ENCODE results near the gene BRD1.

The BRD1 gene

GRCh38 chr22:49800408-49801238 lies 27.1 kb downstream of the BRD1 start:
- DNase-seq, result no peak

GRCh38 chr22:49799431-49800075 lies 28.1 kb downstream of the BRD1 start:
- DNase-seq, result no peak

- DNase-seq, result no peak
These were observed 29.1 kb downstream of the BRD1 start for GRCh38 chr22:49798486-49799151.

GRCh38 chr22:49797706-49798105 lies 30.0 kb downstream of the BRD1 start:
- DNase-seq, result no peak

- no peak for DNase-seq
These were observed 30.9 kb downstream of the BRD1 start for GRCh38 chr22:49796596-49797270.

- no peak for DNase-seq
These were observed 32.2 kb downstream of the BRD1 start for GRCh38 chr22:49795521-49795920.

- DNase-seq, result no peak
These were observed 33.8 kb downstream of the BRD1 start for GRCh38 chr22:49793871-49794270.

GRCh38 chr22:49793296-49793695 lies 34.4 kb downstream of the BRD1 start:
- no peak for DNase-seq

- DNase-seq, result no peak
These were observed 35.6 kb downstream of the BRD1 start for GRCh38 chr22:49792107-49792506.

- DNase-seq, result no peak
These were observed 36.0 kb downstream of the BRD1 start for GRCh38 chr22:49791682-49792081.

GRCh38 chr22:49790912-49791311 lies 36.8 kb downstream of the BRD1 start:
- no peak for DNase-seq

GRCh38 chr22:49789289-49790141 lies 38.2 kb downstream of the BRD1 start:
- no peak for DNase-seq

- DNase-seq, result no peak
These were observed 39.2 kb downstream of the BRD1 start for GRCh38 chr22:49788504-49788903.

GRCh38 chr22:49787861-49788260 lies 39.8 kb downstream of the BRD1 start:
- DNase-seq, result no peak

GRCh38 chr22:49786976-49787706 lies 40.5 kb downstream of the BRD1 start:
- no peak for DNase-seq

GRCh38 chr22:49785841-49786471 lies 41.7 kb downstream of the BRD1 start:
- DNase-seq, result no peak

- no peak for DNase-seq
These were observed 42.6 kb downstream of the BRD1 start for GRCh38 chr22:49785046-49785521.

GRCh38 chr22:49784630-49784971 lies 43.1 kb downstream of the BRD1 start:
- DNase-seq, result no peak

- DNase-seq, result no peak
These were observed 43.6 kb downstream of the BRD1 start for GRCh38 chr22:49783926-49784629.

- DNase-seq, result no peak
These were observed 44.5 kb downstream of the BRD1 start for GRCh38 chr22:49783036-49783746.
